RWPE1 (cell line): ENCODE data around the gene SCAANT1.

Experiments used
- CTCF ChIA-PET: fragments of 350-600 bp; sonication (Branson Sonifier 250); formaldehyde crosslinking; extraction: SDS; loops from one replicate; lab custom pipeline; 2021; lab: Yijun Ruan, JAX
- POLR2A ChIA-PET: fragments of 400-600 bp; formaldehyde crosslinking; extraction: SDS; loops from one replicate; lab custom pipeline; 2020; ENCODE audit warnings: antibody characterized with exemption; ENCODE audit not compliant: low non-redundant PET; lab: Yijun Ruan, JAX
- DNase-seq: peaks from one replicate; pipeline ENCODE4 v3.0.0; 2012; ENCODE audit warnings: low spot score
- H3K27ac ChIP-seq: fragments of 450-650 bp; 2 replicates; pipeline ENCODE4 v1.5.1; 2017
- CTCF ChIP-seq: fragments of 450-650 bp; conservative IDR thresholded peaks from 2 replicates; pipeline ENCODE4 v1.5.1; 2017; ENCODE audit warnings: low read depth, mild to moderate bottlenecking

SCAANT1 gene

GRCh38 chr3:63869940-63870614 lies 42.1 kb downstream of the SCAANT1 start:
- TF ChIP-seq CTCF: no peak
- no peak overlapping the region for H3K27ac ChIP-seq
- no peak for DNase-seq
- ChIA-PET CTCF (interaction anchor here (0.9 kb wide), 1 partner anchor 42 kb away, joined by 3 read pairs; the partner anchor contains the start of gene SCAANT1), POLR2A (no interaction called here)

GRCh38 chr3:63867225-63867624 lies 45.0 kb downstream of the SCAANT1 start:
- no peak for DNase-seq
- H3K27ac ChIP-seq: no peak overlapping the region
- POLR2A ChIA-PET: no interaction called here
- TF ChIP-seq CTCF: no peak
- CTCF ChIA-PET: no interaction called here

- DNase-seq: no peak
- ChIA-PET CTCF (no interaction called here), POLR2A (no interaction called here)
- TF ChIP-seq CTCF: no peak
- H3K27ac ChIP-seq: peak overlapping the region; percentile 87; the same call in 1 of the 2 replicates
These were observed 47.2 kb downstream of the SCAANT1 start for GRCh38 chr3:63864965-63865327.

- CTCF ChIA-PET: no interaction called here
- peak; percentile 31 for DNase-seq
- peak overlapping the region; percentile 87 for H3K27ac ChIP-seq
- POLR2A ChIA-PET: no interaction called here
- no peak for TF ChIP-seq CTCF
These were observed 47.9 kb downstream of the SCAANT1 start for GRCh38 chr3:63864008-63864964.

GRCh38 chr3:63863150-63864007 lies 48.8 kb downstream of the SCAANT1 start, which contains the start of the genes ATXN7 and THOC7:
Gene ATXN7 (plus strand): TSS chr3:63863867. CDS start chr3:63912599, 48,732 bp downstream.
Gene THOC7 (minus strand): TSS chr3:63863805. CDS start chr3:63863790, 15 bp downstream.
- no peak for TF ChIP-seq CTCF
- peak within 1 kb of the TSS; percentile 87 for H3K27ac ChIP-seq
- DNase-seq: peak; percentile 55
- ChIA-PET CTCF (no interaction called here), POLR2A (interaction anchor here (0.6 kb wide), 1 partner anchor 44 kb away, joined by 3 read pairs; no protein-coding TSS in a partner anchor)
